DND-41 (cell line): ENCODE measurements around the gene TF.

ENCODE experiments used
- ATAC-seq: fragments of 200-7000 bp; cut with Tn5 transposase; 3 replicates; pipeline ENCODE4 v1.9.1; 2021; ENCODE audit warnings: low read depth; ENCODE audit not compliant: insufficient read depth
- DNase-seq: peaks from one replicate; pipeline ENCODE4 v3.0.0-alpha.2; 2020
- H2AFZ ChIP-seq: 2 replicates; pipeline ENCODE4 v1.6.0; 2012; ENCODE audit warnings: low read depth, low read length
- H3K27ac ChIP-seq: 2 replicates; pipeline ENCODE4 v1.5.1; 2012; ENCODE audit warnings: low read length, inconsistent platforms
- H3K27me3 ChIP-seq: fragments of 200-600 bp; sonication (generic); 2 replicates; pipeline ENCODE4 v1.6.0; 2012; ENCODE audit warnings: low read length, mild to moderate bottlenecking, inconsistent platforms; ENCODE audit not compliant: insufficient read depth, poor library complexity
- H3K36me3 ChIP-seq: 2 replicates; pipeline ENCODE4 v1.5.1; 2012; ENCODE audit warnings: low read length, inconsistent platforms; ENCODE audit not compliant: insufficient read depth
- H3K4me1 ChIP-seq: 2 replicates; pipeline ENCODE4 v1.5.1; 2012; ENCODE audit warnings: mild to moderate bottlenecking, low read length; ENCODE audit not compliant: insufficient read depth
- H3K4me2 ChIP-seq: 2 replicates; pipeline ENCODE4 v1.6.0; 2012; ENCODE audit warnings: mild to moderate bottlenecking, moderate library complexity, low read length, inconsistent platforms; ENCODE audit not compliant: insufficient read depth
- H3K4me3 ChIP-seq, 2 experiments: fragments of 200-600 bp in 1 of 2; shearing (Covaris generic) in 1 of 2; 2 replicates each; pipeline ENCODE4 v1.5.1; 2012 to 2016; ENCODE audit warnings: inconsistent platforms in 2 of 2, low read length in 2 of 2, mild to moderate bottlenecking in 2 of 2, low read depth in 1 of 2, moderate library complexity in 1 of 2
- H3K79me2 ChIP-seq: 2 replicates; pipeline ENCODE4 v1.6.0; 2012; ENCODE audit warnings: low read length, inconsistent platforms; ENCODE audit not compliant: insufficient read depth
- H3K9ac ChIP-seq: 2 replicates; pipeline ENCODE4 v1.6.0; 2012; ENCODE audit warnings: low read depth, mild to moderate bottlenecking, inconsistent platforms, low read length, moderate library complexity
- H3K9me3 ChIP-seq: 2 replicates; pipeline ENCODE4 v1.5.1; 2012; ENCODE audit warnings: low read length, moderate library complexity, mild to moderate bottlenecking, inconsistent platforms; ENCODE audit not compliant: insufficient read depth, severe bottlenecking
- H4K20me1 ChIP-seq: 2 replicates; pipeline ENCODE4 v1.6.0; 2012; ENCODE audit warnings: low read length; ENCODE audit not compliant: insufficient read depth
- CTCF ChIP-seq: IDR thresholded peaks from 2 replicates; pipeline ENCODE4 v1.5.1; 2012; ENCODE audit warnings: borderline replicate concordance, low read length, moderate library complexity, mild to moderate bottlenecking; ENCODE audit not compliant: poor library complexity, severe bottlenecking; ENCODE audit errors: extremely low read depth
- EZH2 ChIP-seq: IDR thresholded peaks from 3 replicates; pipeline ENCODE4 v1.6.1; 2012; ENCODE audit warnings: borderline replicate concordance, low read depth, mild to moderate bottlenecking, moderate library complexity, low read length, inconsistent platforms; ENCODE audit not compliant: severe bottlenecking

TF gene

GRCh38 chr3:133845127-133845526 is 98.9 kb downstream of the TF start:
- no peak overlapping the region for H3K9ac ChIP-seq
- ATAC-seq, result no peak

More at GRCh38 chr3:133845127-133845526, 98.9 kb downstream of the TF start:
- no peak for DNase-seq
- no peaks in the 10 kb centered on the region for H3K9me3 ChIP-seq
- no peak overlapping the region for H3K4me2 ChIP-seq
- H3K27ac ChIP-seq, result no peak overlapping the region
- TF ChIP-seq CTCF (no peak), EZH2 (no peak)
- peaks cover 17% of the 10 kb centered on the region for H3K27me3 ChIP-seq
- H3K4me1 ChIP-seq, result no peaks in the 10 kb centered on the region
- no peak overlapping the region for H2AFZ ChIP-seq
- H3K79me2 ChIP-seq, result no peaks in the 10 kb centered on the region
- no peaks in the 10 kb centered on the region for H4K20me1 ChIP-seq
- no peak overlapping the region for H3K4me3 ChIP-seq
- no peaks in the 10 kb centered on the region for H3K36me3 ChIP-seq
